Gastrocnemius medialis (tissue), 4 donors: ENCODE data around the gene GMFB.

ENCODE experiments used
- CTCF ChIP-seq, 5 experiments: fragments of 450-650 bp in 3 of 5; fragments of 200-600 bp in 2 of 5; sonication (generic) in 2 of 5; IDR thresholded peaks in 4 of 5; conservative IDR thresholded peaks in 1 of 5; 1 replicate in 4 of 5; 2 replicates in 1 of 5; pipeline ENCODE4 v1.5.1; 2016 to 2019; ENCODE audit warnings: antibody characterized with exemption in 5 of 5, mild to moderate bottlenecking in 3 of 5, moderate library complexity in 3 of 5
- POLR2A ChIP-seq, 2 donors: fragments of 450-650 bp; IDR thresholded peaks; one replicate each; pipeline ENCODE4 v1.6.1; 2017; ENCODE audit warnings: antibody characterized with exemption in 2 of 2, mild to moderate bottlenecking in 2 of 2, moderate library complexity in 2 of 2

GRCh38 chr14:54425068-54425467 is 63.7 kb downstream of the GMFB start:
- TF ChIP-seq CTCF (IDR thresholded peaks at IDR 0.05 in 4 of 5, conservative IDR thresholded peaks at IDR 0.05 in 1 of 5) (no peak), POLR2A (IDR thresholded peaks at IDR 0.05) (no peak)
